ENCODE measurements around the gene PCSK6. TPM values are rescaled to one million over a fixed set of nuclear protein-coding genes. Genes with fewer than 3 reads are reported as not detected.
"Not testable (repeated sequence)": the region's sequence is repeated elsewhere in the genome, so short reads cannot be mapped to it uniquely, and the experiment has no call there.

The PCSK6 gene
- total RNA-seq, 4 donors from 2014 or later = 1.4 to 12.8 (median 6.9) TPM

- H3K27me3 ChIP-seq = no peaks in the 10 kb centered on the region
- no peak overlapping the region for H3K27ac ChIP-seq
- no peaks in the 10 kb centered on the region for H3K36me3 ChIP-seq
- H3K4me3 ChIP-seq = no peak overlapping the region
- intact Hi-C loops (cut with DNase I; ENCODE audit: low total_unique reads) = no loop called here
- DNase-seq = no peak
- no peaks in the 10 kb centered on the region for H3K4me1 ChIP-seq
- TF ChIP-seq CTCF (IDR thresholded peaks at IDR 0.05) = no peak
- no peak for TF ChIP-seq POLR2A (IDR thresholded peaks at IDR 0.05)
- H3K9me3 ChIP-seq = no peaks in the 10 kb centered on the region
These were observed 109.9 kb downstream of the PCSK6 start for GRCh38 chr15:101379647-101380046.

- Histone ChIP-seq H3K9me3 (no peaks in the 10 kb centered on the region), H3K36me3 (no peaks in the 10 kb centered on the region), H3K27me3 (no peaks in the 10 kb centered on the region), H3K4me3 (no peak overlapping the region), H3K4me1 (no peaks in the 10 kb centered on the region), H3K27ac (no peak overlapping the region)
- intact Hi-C loops (cut with DNase I; ENCODE audit: low total_unique reads) = no loop called here
- no peak for DNase-seq
- TF ChIP-seq POLR2A (IDR thresholded peaks at IDR 0.05) (no peak), CTCF (IDR thresholded peaks at IDR 0.05) (no peak)
These were observed 110.6 kb downstream of the PCSK6 start for GRCh38 chr15:101378879-101379278.

GRCh38 chr15:101378171-101378755 is 111.2 kb downstream of the PCSK6 start:
- intact Hi-C loops (cut with DNase I; ENCODE audit: low total_unique reads) = no loop called here
- Histone ChIP-seq H3K27me3 (no peaks in the 10 kb centered on the region), H3K36me3 (no peaks in the 10 kb centered on the region), H3K4me3 (no peak overlapping the region), H3K27ac (no peak overlapping the region), H3K4me1 (no peaks in the 10 kb centered on the region), H3K9me3 (no peaks in the 10 kb centered on the region)
- no peak for DNase-seq
- TF ChIP-seq POLR2A (IDR thresholded peaks at IDR 0.05) (no peak), CTCF (IDR thresholded peaks at IDR 0.05) (no peak)

GRCh38 chr15:101376615-101377395 is 112.7 kb downstream of the PCSK6 start:
- intact Hi-C loops (cut with DNase I; ENCODE audit: low total_unique reads) = no loop called here
- no peak for DNase-seq
- no peak overlapping the region for H3K27ac ChIP-seq
- no peaks in the 10 kb centered on the region for H3K36me3 ChIP-seq
- H3K27me3 ChIP-seq = no peaks in the 10 kb centered on the region
- H3K9me3 ChIP-seq = no peaks in the 10 kb centered on the region
- no peak overlapping the region for H3K4me3 ChIP-seq
- no peaks in the 10 kb centered on the region for H3K4me1 ChIP-seq
- TF ChIP-seq CTCF (IDR thresholded peaks at IDR 0.05) (no peak), POLR2A (IDR thresholded peaks at IDR 0.05) (no peak)

- H3K4me1 ChIP-seq; H3K4me3 ChIP-seq; H3K9me3 ChIP-seq; DNase-seq; H3K36me3 ChIP-seq; H3K27ac ChIP-seq; intact Hi-C loops (cut with DNase I; ENCODE audit: low total_unique reads); H3K27me3 ChIP-seq: not testable (repeated sequence)
These were observed 114.5 kb downstream of the PCSK6 start for GRCh38 chr15:101375006-101375405.

Data from uterus (tissue), 4 donors.